Thoracic aorta (tissue), 2 donors: ENCODE results near the gene FAM131C. TPM values are rescaled to one million over a fixed set of nuclear protein-coding genes. Genes with fewer than 3 reads are reported as not detected.

Experiments used
- ATAC-seq: fragments of 150-250 bp; one replicate; pipeline ENCODE4 v1.8.0; 2017; ENCODE audit warnings: low read depth; ENCODE audit not compliant: insufficient number of reproducible peaks, low FRiP score
- DNase-seq: peaks from one replicate; pipeline ENCODE4 v3.0.0-alpha.2; 2020; ENCODE audit warnings: low spot score
- H3K27ac ChIP-seq, 2 donors: fragments of 200-600 bp; sonication (generic); 1 replicate in 1 of 2; 2 replicates in 1 of 2; pipeline ENCODE4 v1.5.1; 2016; ENCODE audit warnings: mild to moderate bottlenecking in 2 of 2, moderate library complexity in 2 of 2
- H3K27me3 ChIP-seq: fragments of 200-600 bp; sonication (generic); replicated peaks from 2 replicates; pipeline ENCODE4 v1.6.0; 2016; ENCODE audit warnings: mild to moderate bottlenecking; ENCODE audit not compliant: insufficient read depth
- H3K36me3 ChIP-seq: fragments of 200-600 bp; sonication (generic); one replicate; pipeline ENCODE4 v1.5.1; 2016
- H3K4me1 ChIP-seq, 2 donors: fragments of 200-600 bp; sonication (generic); 1 replicate in 1 of 2; 2 replicates in 1 of 2; pipeline versions ENCODE4 v1.5.1 to v1.6.0; 2016; ENCODE audit warnings: low read depth in 2 of 2, mild to moderate bottlenecking in 1 of 2; ENCODE audit not compliant: control insufficient read depth in 1 of 2
- H3K4me3 ChIP-seq: fragments of 200-600 bp; sonication (generic); 2 replicates; pipeline ENCODE4 v1.5.1; 2016; ENCODE audit warnings: mild to moderate bottlenecking
- H3K9me3 ChIP-seq: fragments of 200-600 bp; sonication (generic); 2 replicates; pipeline ENCODE4 v1.5.1; 2016
- CTCF ChIP-seq: fragments of 200-600 bp; sonication (generic); IDR thresholded peaks from one replicate; pipeline ENCODE4 v1.5.1; 2019; ENCODE audit warnings: antibody characterized with exemption
- total RNA-seq, 2 donors: library from RNA; depleted of rRNA; stranded (reverse); fragments of >200 nt; gene quantifications; one replicate each; pipeline versions ENCODE4 v1.1.0 to v1.2.3, GENCODE V29; 2016

The FAM131C gene
- total RNA-seq, 2 donors from 2014 or later, result not detected

- no peak for TF ChIP-seq CTCF
- no peaks in the 10 kb centered on the region for H3K27me3 ChIP-seq
These were observed 46.5 kb upstream of the FAM131C start for GRCh38 chr1:16119926-16120325.

GRCh38 chr1:16119504-16119903, 46.1 kb upstream of the FAM131C start:
- Histone ChIP-seq H3K27me3 (no peaks in the 10 kb centered on the region), H3K27ac (no peak overlapping the region), H3K36me3 (peaks cover 2% of the 10 kb centered on the region), H3K4me1 (no peaks in the 10 kb centered on the region), H3K9me3 (no peaks in the 10 kb centered on the region), H3K4me3 (no peak overlapping the region)
- DNase-seq, result no peak
- ATAC-seq, result no peak
- TF ChIP-seq CTCF, result no peak

More at GRCh38 chr1:16119926-16120325, 46.5 kb upstream of the FAM131C start:
- no peak overlapping the region for H3K4me3 ChIP-seq
- no peak overlapping the region for H3K27ac ChIP-seq
- ATAC-seq, result no peak
- H3K36me3 ChIP-seq, result peaks cover 4% of the 10 kb centered on the region
- no peak for DNase-seq
- H3K4me1 ChIP-seq, result no peaks in the 10 kb centered on the region
- no peaks in the 10 kb centered on the region for H3K9me3 ChIP-seq

GRCh38 chr1:16118706-16119105, 45.3 kb upstream of the FAM131C start:
- H3K9me3 ChIP-seq, result no peaks in the 10 kb centered on the region
- H3K36me3 ChIP-seq, result no peaks in the 10 kb centered on the region
- H3K27ac ChIP-seq, result no peak overlapping the region
- ATAC-seq, result no peak
- no peak for DNase-seq
- H3K27me3 ChIP-seq, result no peaks in the 10 kb centered on the region
- H3K4me3 ChIP-seq, result no peak overlapping the region
- no peaks in the 10 kb centered on the region for H3K4me1 ChIP-seq
- no peak for TF ChIP-seq CTCF

GRCh38 chr1:16117936-16118335, 44.5 kb upstream of the FAM131C start:
- Histone ChIP-seq H3K9me3 (no peaks in the 10 kb centered on the region), H3K4me1 (peaks cover 0 to 5% of the 10 kb centered on the region in 2 donors), H3K27ac (no peak overlapping the region), H3K36me3 (no peaks in the 10 kb centered on the region), H3K4me3 (no peak overlapping the region), H3K27me3 (no peaks in the 10 kb centered on the region)
- DNase-seq (no peak), ATAC-seq (no peak)
- TF ChIP-seq CTCF, result no peak

GRCh38 chr1:16117369-16117768, 43.9 kb upstream of the FAM131C start:
- Histone ChIP-seq H3K27ac (no peak overlapping the region), H3K4me1 (peaks cover 0 to 11% of the 10 kb centered on the region in 2 donors), H3K4me3 (no peak overlapping the region), H3K27me3 (no peaks in the 10 kb centered on the region), H3K36me3 (no peaks in the 10 kb centered on the region), H3K9me3 (no peaks in the 10 kb centered on the region)
- DNase-seq, result no peak
- no peak for ATAC-seq
- TF ChIP-seq CTCF, result no peak
